ENCODE results near the gene HIRA.

DNA sequence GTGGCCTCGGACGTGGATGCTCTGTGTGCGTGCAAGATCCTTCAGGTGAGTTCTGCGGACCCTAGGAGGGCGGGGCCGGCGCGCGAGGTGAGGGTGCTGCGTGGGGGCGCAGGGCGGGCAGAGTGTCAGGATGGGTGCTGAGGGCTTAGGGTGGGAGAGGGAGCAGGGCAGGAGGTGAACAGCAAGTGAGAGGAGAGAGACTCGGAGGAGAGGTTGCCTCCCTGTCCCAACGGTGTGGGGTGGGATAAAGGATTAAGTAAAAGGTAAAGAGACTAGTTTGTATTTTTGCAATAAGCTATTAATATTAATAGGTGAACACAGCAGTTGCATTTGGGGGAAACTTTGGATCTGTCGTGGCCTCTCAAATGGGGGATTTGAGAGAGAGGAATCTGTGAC, 48.6 kb upstream of the HIRA start:
- TF ChIP-seq EZH2 (IDR thresholded peaks at IDR 0.05; ENCODE audit: insufficient read depth, poor library complexity, severe bottlenecking) (no peak), EZH2phosphoT487 (IDR thresholded peaks at IDR 0.05; ENCODE audit: insufficient read depth, low read depth) (no peak)
